GM20431 (cell line): ENCODE measurements around the gene SP1.
"Not testable (repeated sequence)": the region's sequence is repeated elsewhere in the genome, so short reads cannot be mapped to it uniquely, and the experiment has no call there.

ENCODE experiments used
- in situ Hi-C: fragments of 300-500 bp; cut with MseI, MboI; formaldehyde crosslinking; loops from one replicate; pipeline ENCODE4 v1.15.0; 2020; ENCODE audit warnings: low sequenced_read_pairs; ENCODE audit not compliant: unreplicated experiment

SP1 gene

DNA sequence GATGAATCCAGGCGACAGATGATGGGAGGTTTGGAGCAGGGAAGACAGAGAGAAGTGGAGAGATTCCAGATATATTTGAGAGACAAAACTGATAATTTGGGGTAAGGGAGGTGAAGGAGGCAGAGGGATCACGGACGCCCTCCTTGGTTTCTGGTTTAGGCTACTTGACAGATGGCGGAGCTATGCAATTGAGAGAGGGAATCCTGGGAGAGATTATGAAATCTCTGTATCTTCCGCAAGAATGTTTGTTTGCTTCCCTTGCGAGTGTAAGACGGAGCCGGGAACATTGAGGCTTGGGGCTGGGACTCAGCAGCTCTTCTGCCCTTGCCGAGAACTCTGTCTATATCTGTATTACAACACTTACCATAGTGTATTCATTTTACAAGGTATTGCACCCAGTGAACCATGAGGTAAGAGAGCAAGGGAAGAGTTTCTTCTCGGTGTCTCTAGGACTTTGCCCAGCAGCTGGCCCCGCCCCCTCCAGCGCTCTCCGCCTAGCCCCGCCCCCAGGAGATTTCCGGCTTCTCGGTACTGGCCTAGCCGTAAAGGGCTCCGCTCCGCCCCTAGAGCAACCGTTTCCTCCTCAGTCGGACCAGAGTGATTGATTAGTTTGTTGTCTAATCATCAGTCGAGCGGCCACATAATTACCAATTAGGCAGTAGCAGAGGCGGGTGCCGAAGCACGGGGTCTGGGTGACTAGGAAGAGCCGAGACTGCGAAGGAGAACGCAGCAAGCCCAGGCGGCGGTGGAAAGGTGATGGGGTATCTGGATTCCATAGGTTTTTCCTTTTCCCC lies 61.3 kb downstream of the SP1 start, which contains the start of gene PRR13:
Gene PRR13, plus strand, starts transcription at position 695 of the 794 bp plus-strand sequence. CDS start 981 bp downstream, outside the sequence.
- in situ Hi-C loops, result no loop called here

DNA sequence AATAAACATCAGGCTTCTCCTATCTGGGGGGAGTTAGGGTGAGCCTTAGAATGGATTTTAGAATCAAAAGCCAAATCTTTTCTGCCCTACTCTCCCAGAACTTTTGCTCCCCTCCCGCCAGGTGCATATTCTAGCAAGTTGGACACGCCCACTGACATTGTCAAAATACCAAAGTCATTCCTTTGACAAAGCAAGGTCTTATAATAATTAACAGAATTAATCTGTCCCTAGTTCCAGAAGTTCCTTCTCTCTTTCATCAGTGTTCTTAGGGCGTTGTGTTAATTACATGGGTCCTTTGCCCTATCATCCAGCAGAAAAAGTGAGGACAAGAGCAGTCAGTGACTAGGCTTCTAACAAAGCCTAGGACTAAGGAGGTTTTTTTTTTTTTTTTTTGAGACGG lies 64.0 kb downstream of the SP1 start:
- in situ Hi-C loops, result no loop called here

DNA sequence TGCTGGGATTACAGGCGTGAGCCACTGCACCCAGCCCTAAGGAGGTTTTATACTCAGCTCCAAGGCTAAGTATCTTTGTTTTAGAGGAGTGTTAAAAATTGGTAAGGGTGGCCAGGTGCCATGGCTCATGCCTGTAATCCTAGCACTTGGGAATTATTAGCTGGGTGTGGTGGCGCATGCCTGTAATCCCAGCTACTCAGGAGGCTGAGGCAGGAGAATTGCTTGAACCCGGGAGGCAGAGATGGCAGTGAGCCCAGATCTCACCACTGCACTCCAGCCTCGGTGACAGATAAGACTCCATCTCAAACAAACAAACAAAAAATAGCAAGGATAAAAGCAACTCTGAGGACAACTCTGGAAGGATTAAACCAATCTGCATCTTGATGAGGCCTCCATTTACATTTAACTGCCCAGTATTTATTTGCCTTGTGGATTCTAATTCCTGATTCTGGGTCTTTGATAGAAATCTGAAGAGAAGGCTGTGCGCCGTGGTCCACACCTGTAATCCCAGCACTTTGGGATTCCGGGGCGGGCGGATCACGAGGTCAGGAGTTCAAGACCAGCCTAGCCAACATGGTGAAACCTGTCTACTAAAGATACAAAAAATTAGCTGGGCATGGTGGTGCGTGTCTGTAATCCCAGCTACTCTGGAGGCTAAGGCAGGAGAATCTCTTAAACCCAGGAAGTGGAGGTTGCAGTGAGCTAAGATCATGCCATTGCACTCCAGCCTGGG lies 64.8 kb downstream of the SP1 start:
- in situ Hi-C loops, result not testable (repeated sequence)

DNA sequence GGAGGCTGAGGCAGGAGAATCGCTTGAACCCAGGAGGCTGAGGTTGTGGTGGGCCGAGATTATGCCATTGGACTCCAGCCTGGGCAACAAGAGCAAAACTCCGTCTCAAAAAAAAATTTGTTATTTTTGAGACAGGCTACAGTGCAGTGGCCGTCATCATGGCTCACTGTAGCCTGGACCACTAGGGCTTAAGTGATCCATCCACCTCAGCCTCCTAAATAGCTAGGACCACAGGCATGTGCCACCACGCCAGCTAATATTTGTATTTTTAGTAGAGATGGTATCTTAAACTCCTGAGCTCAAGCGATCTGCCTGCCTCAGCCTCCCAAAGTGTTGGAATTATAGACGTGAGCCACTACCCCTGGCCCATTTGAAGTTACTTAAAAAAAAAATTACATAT lies 71.0 kb downstream of the SP1 start:
- in situ Hi-C loops, result no loop called here

DNA sequence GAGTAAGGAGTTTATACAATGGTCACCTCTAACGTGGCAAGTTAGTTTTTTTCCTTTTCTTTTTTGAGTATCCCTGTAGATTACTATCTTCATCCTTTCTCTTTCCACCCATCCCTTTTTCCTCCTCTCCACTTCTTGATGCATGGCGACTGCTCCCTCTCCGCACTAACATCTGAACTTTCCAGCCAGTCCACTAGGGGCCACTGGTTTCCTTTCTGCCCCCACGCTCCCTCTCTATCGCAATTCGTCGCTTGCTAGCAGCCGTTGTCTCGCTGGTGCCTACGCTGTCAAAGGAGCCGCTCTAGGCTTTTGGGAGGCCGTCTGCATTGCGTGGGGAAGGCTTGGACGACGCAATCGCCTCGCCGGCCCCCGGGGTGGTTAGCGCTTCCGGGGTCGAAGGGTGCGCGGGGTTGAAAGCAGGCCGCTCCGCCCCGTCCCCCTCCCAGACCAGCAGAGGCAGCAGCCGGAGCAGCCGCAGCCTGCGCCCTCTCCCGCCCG lies 71.7 kb downstream of the SP1 start, which contains the start of gene PCBP2:
Gene PCBP2, plus strand, starts transcription at position 442 of the 498 bp plus-strand sequence. CDS start 2,699 bp downstream, outside the sequence.
- in situ Hi-C loops, result no loop called here

DNA sequence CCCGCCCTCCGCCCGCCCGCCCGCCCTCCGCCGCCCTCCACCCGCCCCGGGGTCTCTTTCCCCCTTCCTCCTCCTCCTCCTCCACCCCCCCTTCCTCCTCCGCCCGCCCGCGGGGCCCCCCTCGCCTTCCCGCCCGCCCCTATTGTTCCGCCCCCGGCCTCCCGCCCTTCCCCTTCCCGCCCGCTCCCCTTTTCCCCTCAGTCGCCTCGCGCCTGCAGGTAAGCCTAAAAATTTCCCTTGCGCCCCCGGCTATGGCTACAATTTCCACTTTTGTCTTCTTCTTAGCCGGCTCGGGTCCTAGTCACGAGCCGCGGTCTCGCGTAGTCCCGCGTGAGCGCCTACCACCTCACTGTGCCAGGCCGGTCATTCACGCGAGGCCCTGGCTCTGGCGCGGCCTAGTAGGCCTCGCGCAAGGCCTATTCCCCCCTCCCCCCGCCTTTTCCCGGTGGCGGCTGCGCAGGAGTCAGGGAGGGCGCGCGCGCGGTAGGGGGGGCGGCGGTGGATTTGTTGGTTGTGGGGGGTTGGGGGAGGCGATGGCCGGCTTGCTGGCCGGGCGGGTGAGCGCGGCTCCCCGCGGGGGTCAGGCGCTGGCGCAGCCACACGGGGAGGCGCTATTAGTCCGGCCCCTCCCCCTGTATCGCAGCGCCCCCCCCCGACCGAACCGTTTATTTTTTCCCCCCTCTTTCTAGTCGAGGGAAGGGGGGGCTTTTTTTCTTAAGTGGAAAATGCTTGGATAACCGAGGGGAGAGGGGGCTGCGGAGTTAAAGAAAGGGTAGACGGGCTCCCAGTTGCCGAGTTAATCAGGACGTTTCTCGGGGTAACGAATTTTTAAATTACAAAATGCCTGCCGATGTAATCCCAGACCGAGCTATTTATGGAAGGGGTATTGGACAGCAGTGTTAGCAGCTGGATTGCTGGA lies 72.4 kb downstream of the SP1 start:
- in situ Hi-C loops, result no loop called here

- in situ Hi-C loops, result no loop called here
Observed at GRCh38 chr12:53453953-53454640, 74.1 kb downstream of the SP1 start.

DNA sequence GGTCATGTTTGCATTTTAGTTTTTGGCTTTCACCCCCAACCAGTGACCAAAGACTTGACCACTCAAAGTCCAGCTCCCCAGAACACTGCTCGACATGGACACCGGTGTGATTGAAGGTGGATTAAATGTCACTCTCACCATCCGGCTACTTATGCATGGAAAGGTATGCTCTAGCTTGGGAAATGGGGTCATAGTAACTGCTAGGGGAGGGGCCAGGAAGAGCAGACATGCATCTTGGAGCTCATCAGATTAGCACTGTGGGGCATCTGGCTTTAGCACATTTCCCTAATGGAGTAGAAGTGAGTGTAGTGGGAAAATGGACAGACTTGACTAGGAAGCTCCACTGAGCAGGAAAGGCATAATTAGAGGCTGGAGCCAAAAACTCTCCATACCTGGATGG lies 74.7 kb downstream of the SP1 start:
- in situ Hi-C loops, result no loop called here

DNA sequence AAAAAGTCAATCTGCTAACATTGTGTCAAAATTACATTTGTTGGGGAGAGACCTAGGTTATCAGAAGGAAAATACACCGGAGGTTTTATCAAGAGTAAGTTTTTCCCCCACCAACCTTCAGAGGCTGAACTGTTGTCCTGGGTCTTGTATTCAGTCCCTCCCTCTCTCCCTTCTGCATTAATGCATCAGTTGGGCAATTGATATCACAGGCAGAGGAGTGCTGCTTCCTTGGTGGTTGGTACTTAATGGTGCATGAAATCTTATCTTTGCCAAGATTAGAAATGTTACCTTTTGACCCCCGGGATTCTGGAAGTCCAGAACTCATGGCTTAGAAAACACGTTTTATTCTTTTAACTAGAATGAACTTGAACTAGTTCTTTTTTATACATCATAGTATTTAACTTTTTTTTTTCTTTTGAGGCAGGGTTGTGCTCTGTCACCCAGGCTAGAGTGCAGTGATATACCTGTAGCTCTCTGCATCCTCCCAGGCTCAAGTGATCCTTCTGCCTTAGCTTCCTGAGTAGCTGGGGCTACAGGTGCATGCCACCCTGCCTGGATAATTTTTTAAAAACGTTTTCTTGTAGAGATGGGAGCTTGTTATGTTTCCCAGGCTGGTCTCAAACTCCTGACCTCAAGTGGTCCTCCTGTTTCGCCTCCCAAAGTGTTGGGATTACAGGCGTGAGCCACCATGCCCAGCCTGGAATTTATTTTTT lies 76.8 kb downstream of the SP1 start:
- in situ Hi-C loops, result no loop called here

DNA sequence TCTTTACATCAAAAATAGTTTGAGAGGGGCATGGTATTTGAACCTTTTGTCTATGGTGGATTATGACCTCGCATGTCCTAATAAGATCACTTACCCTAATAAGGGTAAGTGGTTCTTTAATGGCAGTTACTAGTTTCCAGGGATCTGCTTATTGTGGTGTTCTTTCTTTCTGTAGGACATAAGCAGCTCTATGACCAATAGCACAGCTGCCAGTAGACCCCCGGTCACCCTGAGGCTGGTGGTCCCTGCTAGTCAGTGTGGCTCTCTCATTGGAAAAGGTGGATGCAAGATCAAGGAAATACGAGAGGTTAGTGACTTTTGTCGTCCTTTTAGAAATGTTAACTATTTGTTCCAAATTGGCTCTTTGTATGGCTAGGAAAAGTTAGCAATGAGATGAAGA lies 79.1 kb downstream of the SP1 start:
- in situ Hi-C loops, result no loop called here

- in situ Hi-C loops, result no loop called here
Observed at GRCh38 chr12:53461059-53461458, 81.1 kb downstream of the SP1 start.

DNA sequence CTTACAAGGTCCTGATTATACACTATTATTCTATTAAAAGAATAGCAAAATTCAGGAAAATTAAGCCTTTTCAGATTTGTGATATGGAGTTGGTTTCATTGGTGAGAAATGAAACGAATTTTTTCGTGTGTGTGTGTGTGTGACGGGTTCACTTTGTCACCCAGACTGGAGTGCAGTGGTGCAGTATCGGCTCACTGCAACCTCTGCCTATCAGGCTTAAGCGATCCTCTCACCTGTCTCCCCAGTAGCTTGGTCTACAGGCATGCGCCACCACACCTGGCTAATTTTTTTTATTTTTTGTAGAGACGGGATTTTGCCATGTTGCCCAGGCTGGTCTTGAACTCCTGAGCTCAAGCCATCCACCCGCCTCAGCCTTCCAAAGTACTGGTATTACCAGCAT lies 81.6 kb downstream of the SP1 start:
- in situ Hi-C loops, result no loop called here

- in situ Hi-C loops, result no loop called here
Observed at GRCh38 chr12:53462935-53463334, 83.0 kb downstream of the SP1 start.

- in situ Hi-C loops, result no loop called here
Observed at GRCh38 chr12:53463802-53464560, 84.0 kb downstream of the SP1 start.

DNA sequence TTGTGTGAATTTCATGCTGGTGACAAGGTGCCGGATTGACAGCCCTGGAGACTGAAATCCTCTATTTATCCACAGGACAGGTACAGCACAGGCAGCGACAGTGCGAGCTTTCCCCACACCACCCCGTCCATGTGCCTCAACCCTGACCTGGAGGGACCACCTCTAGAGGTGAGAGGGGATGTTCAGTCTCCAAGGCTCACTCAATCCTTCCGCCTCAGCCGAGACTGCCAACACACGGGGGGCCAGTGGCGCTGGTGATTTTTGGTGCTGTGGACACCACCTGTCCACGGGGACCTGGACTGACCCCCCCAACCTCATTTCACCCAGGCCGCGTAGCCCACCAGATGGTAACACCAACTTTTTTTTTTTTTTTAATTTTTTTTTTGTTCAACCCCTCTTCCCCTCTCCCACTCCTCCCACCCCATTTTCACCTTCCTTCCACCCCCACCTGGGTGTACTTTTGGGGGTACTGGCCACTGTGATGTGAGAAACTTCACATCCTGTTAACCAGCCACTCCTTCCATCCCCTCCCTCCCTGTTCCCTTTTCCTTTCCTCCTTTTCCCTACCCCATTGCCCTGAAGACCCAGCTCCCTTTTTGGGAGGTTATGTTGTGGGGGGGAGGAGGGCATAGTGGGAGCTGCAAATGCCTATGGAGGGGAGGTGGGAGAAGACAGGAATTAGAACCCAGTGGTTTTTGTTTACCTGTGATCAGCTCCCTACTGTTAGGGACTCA lies 84.9 kb downstream of the SP1 start:
- in situ Hi-C loops, result no loop called here

DNA sequence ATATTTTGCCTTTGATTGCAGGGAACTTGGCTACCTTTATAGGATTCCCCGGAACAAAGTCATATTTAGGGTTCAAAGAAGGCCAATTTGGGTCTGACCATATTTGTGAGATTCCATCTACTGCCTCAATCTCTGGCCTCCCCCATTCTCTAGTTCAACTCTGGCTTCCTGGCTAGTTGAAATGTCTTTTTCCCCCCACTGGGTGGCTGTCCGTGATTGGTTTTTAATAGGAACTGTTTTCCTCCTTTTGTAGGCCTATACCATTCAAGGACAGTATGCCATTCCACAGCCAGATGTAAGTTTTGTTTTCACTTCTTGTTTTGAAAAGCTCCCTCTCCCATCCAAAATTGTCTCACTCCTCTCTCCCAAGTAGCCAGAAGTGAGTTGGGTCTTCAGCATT lies 85.7 kb downstream of the SP1 start:
- in situ Hi-C loops, result no loop called here
